A549 (cell line): ENCODE data around the gene PTPRCAP.

Experiments
- EP300 ChIP-seq, 2 experiments: fragments of >200 bp; sonication (Bioruptor Twin); formaldehyde crosslinking; IDR thresholded peaks; 2 replicates in 1 of 2; 3 replicates in 1 of 2; pipeline ENCODE4 v1.6.1; 2016 to 2017
- JUN ChIP-seq, 2 experiments: fragments of >200 bp; sonication (Bioruptor Twin); formaldehyde crosslinking; IDR thresholded peaks; 2 replicates in 1 of 2; 3 replicates in 1 of 2; pipeline ENCODE4 v1.6.1; 2016 to 2017
- POLR2AphosphoS2 ChIP-seq: conservative IDR thresholded peaks from 2 replicates; pipeline ENCODE4 v1.6.1; 2012; ENCODE audit warnings: low read length, improper control_type of control experiment, inconsistent platforms

DNA sequence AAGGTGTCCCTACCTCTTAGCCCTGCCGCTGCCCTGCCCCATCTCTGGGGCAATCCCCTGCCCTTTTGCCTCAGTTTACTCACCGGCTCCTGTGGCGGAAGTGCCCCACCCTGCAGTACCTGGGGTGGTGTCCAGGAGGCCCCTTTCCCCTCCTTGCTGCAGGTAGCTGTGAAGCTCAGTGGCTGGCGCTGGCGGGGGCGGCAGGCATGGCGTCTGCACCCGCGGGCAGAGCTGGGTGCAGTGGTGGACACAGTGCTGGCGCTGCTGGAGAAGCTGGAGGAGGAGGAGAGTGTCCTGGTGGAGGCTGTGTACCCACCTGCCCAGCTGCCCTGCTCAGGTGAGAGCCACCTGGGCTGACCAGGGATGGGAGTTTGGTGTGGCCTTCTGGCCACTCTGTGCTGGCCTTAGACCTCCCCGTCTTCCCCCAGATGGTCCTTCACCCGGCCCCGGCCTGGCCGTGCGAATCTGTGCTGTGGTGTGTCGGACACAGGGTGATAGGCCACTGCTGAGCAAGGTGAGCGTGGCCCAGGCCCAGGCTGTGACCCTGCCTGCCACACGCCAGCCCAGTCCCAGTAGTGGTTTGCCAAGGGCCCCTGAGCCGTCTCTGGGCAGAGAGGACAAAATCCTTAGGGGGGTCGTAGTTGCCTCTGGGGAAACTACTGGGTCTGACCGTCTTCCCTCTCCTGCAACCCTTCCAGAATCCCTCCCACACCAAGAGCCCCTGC is 18.0 kb downstream of the PTPRCAP start:
- TF ChIP-seq EP300 (IDR thresholded peaks at IDR 0.05): no peak
- no peak for TF ChIP-seq POLR2AphosphoS2
- TF ChIP-seq JUN (IDR thresholded peaks at IDR 0.05): no peak
